ENCODE data around the gene KASH5. TPM values are rescaled to one million over a fixed set of nuclear protein-coding genes. Genes with fewer than 3 reads are reported as not detected.

Gene KASH5
- total and polyA plus RNA-seq, 2 of the 8 experiments (the other 6 are each of a cell fraction or from before 2014, with no cell fraction given), result 0.05 to 0.19 TPM

DNA sequence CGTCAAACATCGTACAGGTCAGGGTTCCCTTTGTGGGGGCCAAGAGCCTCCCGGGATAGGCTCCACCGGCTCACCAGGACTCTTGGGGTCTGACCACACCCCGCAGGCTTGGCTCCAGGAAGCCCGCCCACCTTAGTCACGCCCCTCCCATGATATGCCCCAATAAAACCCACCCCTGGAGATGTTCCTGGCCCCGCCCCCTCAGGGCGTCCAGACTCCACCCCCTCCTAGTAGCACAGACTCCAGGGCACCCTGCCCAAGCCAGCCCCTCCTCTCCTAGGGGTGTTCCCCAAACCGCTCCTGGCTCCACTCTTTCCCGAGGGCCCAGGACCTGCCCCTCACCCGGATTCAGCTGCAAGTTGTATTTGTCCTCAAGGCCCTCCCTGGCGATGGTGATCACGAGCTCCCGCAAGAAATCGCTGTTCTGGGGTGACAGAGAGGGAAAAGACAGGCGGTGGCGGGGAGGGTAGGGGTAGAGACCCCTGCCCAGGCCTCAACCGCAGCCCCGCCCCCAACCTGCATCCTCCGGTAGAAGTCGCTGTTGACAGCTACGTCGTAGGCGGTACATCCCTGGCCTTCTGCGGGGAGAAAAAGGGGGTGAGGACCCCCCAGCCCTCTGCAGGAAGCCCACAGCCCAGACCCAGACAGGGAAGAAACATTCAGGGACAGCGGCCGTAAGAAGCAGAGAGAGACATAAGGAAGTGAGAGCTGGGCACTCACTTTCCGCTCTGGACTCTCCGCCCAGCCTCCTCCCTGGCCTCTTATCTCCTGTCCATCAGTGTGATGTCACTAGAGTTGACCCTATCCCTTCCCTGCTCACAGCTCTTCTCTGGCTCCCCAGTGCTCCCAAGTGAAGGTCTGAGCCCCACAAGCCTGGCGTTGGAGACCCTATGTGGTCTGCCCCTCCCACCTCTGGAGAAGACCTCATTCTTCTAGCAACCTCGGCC is 59.7 kb downstream of the KASH5 start:
- no peak overlapping the region for H2BK12ac ChIP-seq (ENCODE audit: low read depth, low read length)
- H3K56ac ChIP-seq (replicated peaks; ENCODE audit: insufficient read length, low read depth, low read length), result no peak overlapping the region
- no peak overlapping the region for H2BK120ac ChIP-seq (replicated peaks; ENCODE audit: low read depth, low read length)
- H2BK15ac ChIP-seq (ENCODE audit: low read length), result no peak overlapping the region
- H4K5ac ChIP-seq (ENCODE audit: insufficient read length, low read depth, low read length), result no peak overlapping the region
- no peak overlapping the region for H2AK5ac ChIP-seq (ENCODE audit: low read depth, low read length)
- peaks cover 0 to 14% of the 10 kb centered on the region in 2 experiments; a peak in 2 of 4 replicates for H3K79me2 ChIP-seq (ENCODE audit: control insufficient read depth in 1 of 2, insufficient read depth in 2 of 2, low read length in 2 of 2)
- peak overlapping the region; percentile 38 for H4K8ac ChIP-seq (ENCODE audit: extremely low read depth, insufficient read depth, low read length)
- H3K9ac ChIP-seq (replicated peaks in 1 of 4; ENCODE audit: extremely low read depth in 1 of 4, low read depth in 3 of 4, low read length in 3 of 4), result peak overlapping the region in 1 of 4 experiments; percentile 4; a peak in 2 of 7 replicates
- no peaks in the 10 kb centered on the region for H3K27me3 ChIP-seq (replicated peaks in 1 of 4; ENCODE audit: control insufficient read depth in 3 of 4, extremely low read depth in 1 of 4, insufficient read depth in 3 of 4, low read length in 3 of 4)
- FAIRE-seq, result no peak
- peaks cover 0 to 14% (median 10%) of the 10 kb centered on the region in 4 experiments; a peak in 6 of 7 replicates for H3K4me1 ChIP-seq (replicated peaks in 1 of 4; ENCODE audit: control insufficient read depth in 3 of 4, insufficient read depth in 4 of 4, low read length in 3 of 4)
- H4K91ac ChIP-seq (replicated peaks; ENCODE audit: insufficient read length, low read length), result no peak overlapping the region
- H3K79me1 ChIP-seq (ENCODE audit: low read depth, low read length), result peaks cover 2% of the 10 kb centered on the region
- WGBS, 2 experiments (ENCODE audit: extremely low coverage in 1 of 2, insufficient coverage in 1 of 2, insufficient read length in 1 of 2, insufficient replicate concordance in 2 of 2, low coverage in 1 of 2, low lambda C conversion rate in 2 of 2, missing lambda C conversion rate in 1 of 2), result 81% methylated on average over 28 of the region's 32 CpGs; no CpG with 5 or more reads in 1 of the 2 experiments
- TF ChIP-seq SP1 (IDR thresholded peaks at IDR 0.05; ENCODE audit: low read depth, low read length) (peak; percentile 48; the same call in 1 of the 2 replicates), HDAC2 (IDR thresholded peaks at IDR 0.05; ENCODE audit: borderline replicate concordance in 1 of 2, low read depth in 2 of 2, low read length in 2 of 2) (no peak)
- H3K14ac ChIP-seq (ENCODE audit: insufficient read length), result no peak overlapping the region
- no peak overlapping the region for H3K4me3 ChIP-seq (ENCODE audit: extremely low read depth in 1 of 4, insufficient read depth in 2 of 4, low read depth in 3 of 4, low read length in 4 of 4)
- H3K4ac ChIP-seq (replicated peaks; ENCODE audit: insufficient read length, low read depth, low read length), result no peak overlapping the region
- 0 out of 2 replicates have a peak overlapping the region, but pooled peaks have one; percentile 35 for H2BK5ac ChIP-seq (ENCODE audit: low read depth, low read length)
- no peak overlapping the region for H3K18ac ChIP-seq (ENCODE audit: extremely low read depth, low read length)
- peaks cover 11 to 17% (median 12%) of the 10 kb centered on the region in 4 experiments; a peak in 6 of 8 replicates for H3K36me3 ChIP-seq (ENCODE audit: control insufficient read depth in 2 of 4, insufficient read depth in 4 of 4, low read length in 3 of 4)
- peak; percentile 75 to 92 for DNase-seq (ENCODE audit: low read depth in 1 of 2, low spot score in 2 of 2)
- no peak overlapping the region for H3K23ac ChIP-seq (ENCODE audit: insufficient read length)
- POLR2A ChIA-PET (ENCODE audit: partially characterized antibody), result interaction anchor here (0.6 to 2.3 kb wide), 14 partner anchors 11 to 237 kb away, joined by 3 to 11 read pairs (median 4); partner anchors contain the start of genes FLT3LG and RPS11
- no peak overlapping the region for H2AFZ ChIP-seq (ENCODE audit: low read length)
- H3K9me3 ChIP-seq (ENCODE audit: insufficient read depth in 2 of 2, low read depth in 1 of 2, low read length in 1 of 2), result no peaks in the 10 kb centered on the region
- H3K23me2 ChIP-seq (ENCODE audit: low read depth, low read length), result peaks cover 5% of the 10 kb centered on the region
- no peak overlapping the region for H2BK20ac ChIP-seq (ENCODE audit: low read length)
- peak overlapping the region in 1 of 2 experiments; percentile 24; a peak in 2 of 4 replicates for H3K4me2 ChIP-seq (ENCODE audit: insufficient read depth in 1 of 2, low read depth in 2 of 2, low read length in 2 of 2)
- CTCF ChIA-PET (ENCODE audit: partially characterized antibody), result interaction anchor here (0.6 to 7.9 kb wide), 12 partner anchors 18 to 569 kb away, joined by 3 to 88 read pairs (median 3); no protein-coding TSS in a partner anchor
- peaks cover 9 to 15% of the 10 kb centered on the region in 2 experiments for H4K20me1 ChIP-seq (replicated peaks in 1 of 2; ENCODE audit: control insufficient read depth in 1 of 2, insufficient read depth in 2 of 2, low read length in 2 of 2)
- H3K27ac ChIP-seq (ENCODE audit: low read depth, low read length), result no peak overlapping the region
